GM21526 (cell line): ENCODE results near the gene FES.
A peak's percentile ranks its signal among the peaks of the same experiment; 100 is the strongest.
"Not testable (repeated sequence)": the region's sequence is repeated elsewhere in the genome, so short reads cannot be mapped to it uniquely, and the experiment has no call there.

Experiments
- ATAC-seq: cut with Tn5 transposase; IDR thresholded peaks from one replicate; pipeline ENCODE4 v1.9.1; 2021; ENCODE audit warnings: moderate library complexity; ENCODE audit not compliant: unreplicated experiment, low FRiP score

FES gene

GRCh38 chr15:90883976-90884718, at the start of gene FES:
Gene FES, plus strand, starts transcription at chr15:90884504. Its CDS starts 542 bp downstream, at chr15:90885046.
- no peak for ATAC-seq

- ATAC-seq: no peak
Observed at GRCh38 chr15:90834626-90835025, 49.7 kb upstream of the FES start.

DNA sequence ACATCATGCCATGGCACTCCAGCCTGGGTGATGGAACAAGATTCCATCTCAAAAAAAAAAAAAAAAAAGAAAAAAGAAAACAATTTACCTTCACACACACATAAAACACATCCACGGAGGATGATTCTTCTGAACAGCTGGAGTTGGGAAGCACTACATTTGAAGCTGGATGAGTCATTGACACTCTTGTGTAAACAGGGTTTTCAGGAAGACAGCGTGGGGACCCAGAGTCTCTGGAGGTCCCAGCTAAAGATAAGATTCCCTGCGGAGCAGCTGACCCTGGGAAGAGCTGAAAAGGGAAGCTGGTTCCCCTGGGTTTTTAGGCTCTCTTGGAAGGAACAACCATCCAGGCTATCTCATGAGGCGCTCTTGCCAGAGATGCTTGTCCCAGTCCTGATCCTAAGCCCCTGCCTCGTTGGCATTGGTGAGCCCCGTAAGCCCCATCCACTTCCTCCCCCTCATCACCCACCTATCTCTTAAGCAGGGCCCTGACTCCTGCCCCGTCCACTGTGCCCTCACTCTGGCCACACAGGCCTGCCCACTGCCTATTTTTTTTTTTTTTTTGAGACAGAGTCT, 47.9 kb upstream of the FES start:
- no peak for ATAC-seq

DNA sequence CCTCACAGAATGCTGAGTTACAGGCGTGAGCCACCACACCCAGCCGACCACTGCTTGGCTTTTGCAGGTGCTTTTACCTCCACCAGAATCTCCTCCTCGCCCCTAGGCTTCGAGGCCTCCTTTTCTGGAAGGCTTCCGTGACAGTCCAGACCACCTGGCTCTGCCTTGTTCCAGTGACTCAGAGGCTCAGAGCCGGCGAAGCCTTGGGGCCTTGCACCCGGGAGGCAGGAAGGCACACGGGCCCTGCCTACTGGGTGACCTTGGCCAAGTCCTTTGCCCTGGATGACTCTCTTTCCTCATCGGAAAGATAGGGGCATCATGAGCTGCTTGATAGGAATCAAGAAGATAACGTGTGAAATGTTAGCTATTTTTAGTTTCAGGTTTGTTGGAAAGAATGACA, 47.2 kb upstream of the FES start:
- ATAC-seq: no peak

GRCh38 chr15:90838139-90838538, 46.2 kb upstream of the FES start:
- no peak for ATAC-seq

- no peak for ATAC-seq
Observed at GRCh38 chr15:90838544-90838943, 45.8 kb upstream of the FES start.

DNA sequence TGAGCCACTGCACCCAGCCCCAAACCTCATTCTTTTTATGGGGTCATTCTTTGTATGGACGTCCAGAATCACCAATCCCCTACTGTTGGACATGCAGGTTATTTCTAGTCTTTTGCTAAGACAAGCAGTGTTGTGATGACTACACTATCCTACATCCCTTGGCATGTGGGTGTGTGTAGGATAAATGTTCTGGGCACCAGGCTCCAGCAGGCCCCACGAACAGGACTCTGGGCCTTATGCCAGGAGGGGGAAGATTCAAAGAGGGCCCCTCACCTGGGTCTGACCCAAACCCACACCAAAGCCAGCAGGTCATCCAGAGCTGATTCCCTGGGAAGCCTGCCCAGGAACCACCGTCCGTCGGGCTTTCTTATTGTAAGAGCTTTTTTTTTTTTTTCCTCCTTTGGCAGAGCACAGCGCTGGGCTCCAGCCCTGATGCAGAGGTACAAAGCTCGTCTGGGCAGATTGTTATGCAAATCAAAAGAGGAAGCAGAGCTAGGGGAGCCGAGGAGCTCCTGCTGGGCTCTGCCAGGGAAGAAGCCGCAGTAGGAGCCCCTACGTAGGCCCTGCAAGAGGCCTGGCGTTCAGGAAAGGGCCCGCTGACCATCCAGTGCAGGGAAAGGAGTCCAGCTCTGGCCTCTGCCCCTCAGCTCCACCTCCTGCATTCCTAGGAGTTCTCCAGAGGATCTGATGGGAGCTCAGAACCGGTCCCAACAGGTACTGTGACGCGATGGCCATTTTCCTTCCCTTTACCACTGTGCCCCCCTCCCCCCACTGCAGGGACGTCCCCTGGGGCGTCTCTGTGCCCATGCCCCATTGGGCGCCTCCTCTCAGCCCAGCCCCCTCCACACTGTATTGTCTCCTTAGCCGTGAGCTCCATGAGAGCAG, 44.9 kb upstream of the FES start:
- peak; percentile 86 for ATAC-seq

GRCh38 chr15:90840157-90840855, 44.0 kb upstream of the FES start:
- no peak for ATAC-seq

- no peak for ATAC-seq
Observed at GRCh38 chr15:90840954-90841353, 43.4 kb upstream of the FES start.

DNA sequence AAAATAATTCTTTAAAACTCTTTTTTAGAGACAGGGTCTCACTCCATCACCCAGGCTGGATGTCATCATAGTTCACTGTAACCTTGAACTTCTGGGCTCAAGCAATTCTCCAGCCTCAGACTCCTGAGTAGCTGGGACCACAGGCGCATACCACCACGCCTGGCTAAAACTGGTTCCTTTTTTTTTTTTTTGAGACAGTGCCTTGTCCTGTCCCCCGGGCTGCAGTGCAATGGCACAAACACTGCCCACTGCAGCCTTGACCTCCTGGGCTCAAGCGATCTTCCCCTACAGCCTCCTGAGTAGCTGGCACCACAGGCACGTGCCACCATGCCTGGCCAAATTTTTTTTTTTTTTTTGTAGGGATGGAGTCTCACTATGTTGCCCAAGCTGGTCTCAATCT, 39.6 kb upstream of the FES start:
- ATAC-seq: no peak

DNA sequence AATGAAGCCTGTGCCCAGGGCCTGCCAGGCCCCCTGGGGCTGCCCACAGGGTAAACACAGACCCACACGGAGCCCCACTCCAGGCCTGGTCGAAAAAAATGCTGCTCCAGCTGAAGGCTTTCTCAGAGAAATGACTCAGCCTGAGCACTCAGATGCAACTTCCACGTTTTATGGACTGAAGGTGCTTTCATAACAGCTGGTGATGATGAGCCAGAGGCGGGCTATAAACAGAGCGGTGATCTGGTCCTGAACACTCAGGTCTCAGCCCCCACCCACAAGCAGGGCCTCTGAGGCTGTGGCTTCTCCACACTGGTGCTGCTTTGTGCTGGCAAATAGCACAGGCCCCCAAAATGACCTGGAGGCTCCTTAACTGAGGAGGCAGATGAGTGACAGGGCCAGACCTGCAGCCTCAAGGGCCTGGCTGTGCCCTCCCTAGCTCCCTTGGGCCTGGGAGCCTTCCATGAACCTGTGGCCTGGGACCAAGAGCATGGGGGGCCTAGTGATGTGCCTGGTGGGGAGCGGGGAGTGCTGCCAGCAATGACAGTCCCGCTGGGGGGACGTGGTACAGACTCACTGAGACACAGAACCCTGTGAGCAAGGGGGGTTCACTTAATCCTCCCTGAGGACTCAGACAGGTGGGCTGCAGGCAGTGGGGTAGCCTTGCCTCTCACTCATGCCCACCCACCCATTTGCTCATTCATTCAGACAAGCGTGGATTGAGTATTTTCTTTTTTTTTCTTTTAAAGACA, 38.9 kb upstream of the FES start:
- peak; percentile 69 for ATAC-seq

- ATAC-seq: not testable (repeated sequence)
Observed at GRCh38 chr15:90849424-90849823, 34.9 kb upstream of the FES start.

DNA sequence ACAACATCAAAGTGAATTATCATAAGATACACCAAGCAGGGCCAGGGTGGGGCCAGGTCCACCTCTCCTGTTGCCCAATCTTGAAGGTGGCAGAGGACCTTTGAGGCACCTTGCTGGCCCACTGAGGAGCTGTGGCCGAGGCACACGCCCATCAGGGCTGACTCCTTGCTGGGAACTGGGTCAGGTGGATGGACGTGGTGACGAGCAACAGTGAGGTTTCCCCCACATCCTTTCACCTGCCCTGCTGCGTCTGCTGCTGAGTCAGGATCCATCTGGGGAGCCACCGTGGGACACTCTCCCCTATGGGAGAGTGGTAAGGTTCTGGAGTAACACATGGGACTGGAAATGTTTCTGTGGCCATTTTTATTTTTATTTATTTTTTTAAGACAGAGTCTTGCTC, 33.2 kb upstream of the FES start:
- ATAC-seq: no peak

GRCh38 chr15:90851940-90852339, 32.4 kb upstream of the FES start:
- ATAC-seq: no peak

GRCh38 chr15:90855139-90855538, 29.2 kb upstream of the FES start:
- no peak for ATAC-seq

DNA sequence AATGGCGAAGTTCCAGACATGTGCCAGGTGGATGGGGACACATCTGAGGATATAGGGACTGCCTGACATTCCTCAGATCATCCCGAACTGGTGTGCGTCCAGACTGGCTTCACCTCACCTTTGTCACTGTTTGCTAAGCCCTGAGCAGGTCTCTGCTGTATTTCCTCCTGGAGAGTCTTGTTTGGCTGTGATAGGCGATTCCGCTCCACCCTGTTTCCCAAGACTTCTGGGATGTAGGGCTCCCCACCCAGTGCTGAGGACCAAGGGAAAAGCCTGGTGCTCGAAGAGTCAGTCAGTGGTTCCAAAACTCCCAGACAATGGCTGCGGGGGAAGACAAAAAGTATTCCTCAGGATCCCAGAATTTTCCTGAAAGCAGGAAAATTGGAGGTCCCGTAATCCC, 27.0 kb upstream of the FES start:
- no peak for ATAC-seq

DNA sequence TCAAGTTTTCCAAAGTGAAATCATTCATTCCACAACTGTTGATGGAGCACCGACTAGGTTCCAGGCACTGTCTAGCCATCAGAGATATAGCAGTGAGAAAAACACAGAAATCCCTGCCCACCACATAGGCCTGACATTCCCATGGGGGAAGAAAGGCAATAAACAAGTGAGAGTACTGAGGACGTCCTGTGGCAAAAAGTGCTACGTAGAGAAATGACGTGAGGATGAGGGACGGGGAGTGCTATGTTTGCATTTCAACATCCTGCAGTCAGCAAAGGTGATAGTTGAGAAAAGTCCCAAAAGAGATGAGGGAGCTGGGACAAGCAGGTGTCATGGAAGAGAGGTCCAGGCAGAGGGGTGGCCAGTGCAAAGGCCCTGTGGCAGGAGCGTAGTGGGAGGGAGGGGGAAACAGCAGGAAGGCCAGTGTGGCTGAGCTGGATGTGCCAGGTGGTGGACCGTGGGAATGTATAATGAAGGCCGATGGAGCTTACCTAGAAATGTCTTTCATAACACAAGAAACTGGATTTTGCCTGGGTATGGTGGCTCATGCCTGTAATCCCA, 26.3 kb upstream of the FES start:
- no peak for ATAC-seq

DNA sequence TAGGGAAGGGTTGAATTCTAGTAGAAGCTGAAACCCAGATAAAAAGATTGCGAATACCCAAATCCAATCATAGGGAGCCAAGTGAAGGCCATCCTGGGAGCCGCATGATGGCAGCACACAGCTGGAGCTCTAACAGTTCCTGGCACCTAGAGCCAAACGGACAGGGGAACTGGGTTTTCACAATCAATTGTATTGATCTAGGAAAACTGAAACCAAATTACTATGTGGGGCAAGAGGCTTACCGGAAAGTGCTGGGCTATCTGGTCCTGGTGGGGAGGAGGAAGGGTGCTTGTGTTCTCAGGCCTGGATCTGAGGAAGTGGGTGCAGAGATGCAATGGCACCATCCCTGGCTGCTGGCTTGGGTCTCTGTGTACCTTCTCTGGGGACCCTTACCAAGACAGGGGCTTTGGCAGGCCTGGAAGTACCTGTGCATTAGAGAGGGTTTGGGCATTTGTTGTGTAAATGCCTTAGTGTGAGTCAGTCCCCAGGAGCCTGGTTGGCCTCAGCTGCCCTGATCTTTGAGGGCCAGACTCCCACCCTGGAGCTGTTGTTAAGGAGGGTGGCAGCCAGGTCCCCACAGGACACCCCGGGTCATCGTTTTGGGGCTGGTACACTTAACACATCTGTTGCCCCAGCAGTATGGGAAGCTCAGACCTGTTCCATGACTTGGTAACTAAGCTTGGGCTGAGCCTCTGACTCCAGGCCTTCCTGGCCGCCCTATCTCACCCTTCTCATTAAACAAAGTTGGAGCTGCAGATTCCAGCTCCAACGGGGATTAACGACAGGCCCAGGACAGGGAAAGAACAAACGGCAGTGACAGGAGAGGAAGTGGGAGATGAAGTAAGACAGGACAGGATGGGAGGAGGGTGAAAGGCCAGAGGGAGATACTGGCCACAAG, 24.8 kb upstream of the FES start:
- no peak for ATAC-seq

DNA sequence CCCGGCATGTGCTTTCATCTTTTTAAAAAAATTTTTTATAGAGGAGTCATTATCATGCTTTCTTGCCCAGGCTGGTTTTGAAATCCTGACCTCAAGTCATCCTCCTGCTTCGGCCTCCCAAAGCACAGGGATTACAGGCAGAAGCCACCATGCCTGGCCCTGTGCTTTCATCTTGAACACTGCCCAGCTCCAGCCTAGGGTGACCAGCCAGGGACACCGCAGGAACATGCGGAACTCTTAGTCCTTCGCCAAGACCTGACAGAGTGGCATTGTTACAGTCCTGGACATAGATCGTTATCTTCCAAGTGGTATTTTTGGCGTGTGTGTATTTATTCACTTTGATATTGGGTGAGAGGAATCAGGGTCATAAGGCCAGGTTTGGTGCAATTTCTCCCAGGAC, 23.9 kb upstream of the FES start:
- no peak for ATAC-seq
